Loucy (cell line): ENCODE measurements around the gene SMARCA1.
A peak's percentile ranks its signal among the peaks of the same experiment; 100 is the strongest.

ENCODE experiments used
- H2AFZ ChIP-seq: fragments of 200-600 bp; sonication (generic); 2 replicates; pipeline ENCODE4 v1.6.0; 2016; ENCODE audit warnings: antibody characterized with exemption, mild to moderate bottlenecking, low read length, moderate library complexity
- H3F3A ChIP-seq: fragments of 200-600 bp; 2 replicates; pipeline ENCODE4 v1.6.0; 2016; ENCODE audit warnings: antibody characterized with exemption, low read depth, mild to moderate bottlenecking
- H3K27me3 ChIP-seq: fragments of 200-600 bp; sonication (generic); 2 replicates; pipeline ENCODE4 v1.6.1; 2014; ENCODE audit warnings: low read length, mild to moderate bottlenecking; ENCODE audit not compliant: insufficient read depth, poor library complexity, severe bottlenecking
- H3K36me3 ChIP-seq: fragments of 200-600 bp; sonication (generic); 2 replicates; pipeline ENCODE4 v1.6.1; 2016; ENCODE audit warnings: low read length; ENCODE audit not compliant: insufficient read depth
- H3K4me1 ChIP-seq: fragments of 200-600 bp; sonication (generic); 2 replicates; pipeline ENCODE4 v1.5.1; 2014; ENCODE audit warnings: low read length, mild to moderate bottlenecking; ENCODE audit not compliant: insufficient read depth, poor library complexity, severe bottlenecking
- H3K4me2 ChIP-seq: fragments of 200-600 bp; sonication (generic); 2 replicates; pipeline ENCODE4 v1.6.0; 2014; ENCODE audit warnings: antibody characterized with exemption, low read length, low read depth, mild to moderate bottlenecking; ENCODE audit not compliant: poor library complexity, severe bottlenecking
- H3K4me3 ChIP-seq: fragments of 200-600 bp; sonication (generic); 2 replicates; pipeline ENCODE4 v1.5.1; 2014; ENCODE audit warnings: low read length, mild to moderate bottlenecking, mixed read lengths; ENCODE audit not compliant: poor library complexity, severe bottlenecking
- H3K79me2 ChIP-seq: fragments of 200-600 bp; sonication (generic); 2 replicates; pipeline ENCODE4 v1.6.1; 2014; ENCODE audit warnings: low read length; ENCODE audit not compliant: insufficient read depth
- H3K9ac ChIP-seq: fragments of 200-600 bp; sonication (generic); 2 replicates; pipeline ENCODE4 v1.6.0; 2014; ENCODE audit warnings: mild to moderate bottlenecking, low read depth, low read length, moderate library complexity; ENCODE audit not compliant: poor library complexity, severe bottlenecking
- H3K9me2 ChIP-seq: fragments of 200-600 bp; sonication (generic); replicated peaks from 2 replicates; pipeline ENCODE4 v1.6.1; 2016; ENCODE audit warnings: low read depth, low read length, mixed read lengths
- H3K9me3 ChIP-seq: fragments of 200-600 bp; sonication (generic); 2 replicates; pipeline ENCODE4 v1.6.1; 2014; ENCODE audit warnings: mild to moderate bottlenecking, antibody characterized with exemption, low read length, low read depth; ENCODE audit not compliant: insufficient read depth
- H4K20me1 ChIP-seq: fragments of 200-600 bp; sonication (generic); 2 replicates; pipeline ENCODE4 v1.6.0; 2014; ENCODE audit warnings: antibody characterized with exemption, low read length, mild to moderate bottlenecking; ENCODE audit not compliant: insufficient read depth, poor library complexity, severe bottlenecking
- EZH2phosphoT487 ChIP-seq: fragments of 200-600 bp; IDR thresholded peaks from 2 replicates; pipeline ENCODE4 v1.6.1; 2018; ENCODE audit warnings: antibody characterized with exemption, mild to moderate bottlenecking, moderate library complexity, borderline replicate concordance
- TF ChIP-seq, protein P1 (sequence below): fragments of 200-600 bp; sonication (generic); conservative IDR thresholded peaks from 2 replicates; pipeline ENCODE4 v1.5.1; 2014; ENCODE audit warnings: mild to moderate bottlenecking, antibody characterized with exemption, low read length

The SMARCA1 gene

DNA sequence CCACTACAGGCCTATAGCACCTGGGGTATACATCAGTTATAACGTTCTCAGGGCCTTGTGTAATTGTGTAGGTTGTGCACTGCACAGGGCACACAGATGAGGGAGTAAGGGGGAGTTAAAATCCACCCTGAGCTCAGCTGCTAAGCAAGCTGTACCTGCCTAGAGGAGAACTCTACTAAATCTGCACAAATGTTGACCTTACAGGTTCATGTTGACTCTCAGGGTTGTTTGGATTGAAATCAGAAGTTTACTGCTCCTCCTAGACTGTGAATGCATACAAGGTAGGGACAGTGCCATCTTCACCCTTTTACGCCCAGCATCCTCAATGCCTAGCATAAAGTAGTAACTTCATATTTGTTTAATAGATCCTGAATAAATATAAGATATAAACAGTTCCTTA is 89.8 kb downstream of the SMARCA1 start:
- Histone ChIP-seq H3K27me3 (no peaks in the 10 kb centered on the region), H3K9ac (no peak overlapping the region), H3K4me1 (no peaks in the 10 kb centered on the region), H3K9me2 (no peaks in the 10 kb centered on the region), H3K9me3 (no peaks in the 10 kb centered on the region), H4K20me1 (no peaks in the 10 kb centered on the region), H3K36me3 (no peaks in the 10 kb centered on the region), H3K79me2 (no peaks in the 10 kb centered on the region), H3F3A (no peaks in the 10 kb centered on the region), H3K4me2 (no peak overlapping the region), H2AFZ (no peak overlapping the region), H3K4me3 (no peak overlapping the region)
- no peak for TF ChIP-seq EZH2phosphoT487
- TF ChIP-seq, protein P1, sequence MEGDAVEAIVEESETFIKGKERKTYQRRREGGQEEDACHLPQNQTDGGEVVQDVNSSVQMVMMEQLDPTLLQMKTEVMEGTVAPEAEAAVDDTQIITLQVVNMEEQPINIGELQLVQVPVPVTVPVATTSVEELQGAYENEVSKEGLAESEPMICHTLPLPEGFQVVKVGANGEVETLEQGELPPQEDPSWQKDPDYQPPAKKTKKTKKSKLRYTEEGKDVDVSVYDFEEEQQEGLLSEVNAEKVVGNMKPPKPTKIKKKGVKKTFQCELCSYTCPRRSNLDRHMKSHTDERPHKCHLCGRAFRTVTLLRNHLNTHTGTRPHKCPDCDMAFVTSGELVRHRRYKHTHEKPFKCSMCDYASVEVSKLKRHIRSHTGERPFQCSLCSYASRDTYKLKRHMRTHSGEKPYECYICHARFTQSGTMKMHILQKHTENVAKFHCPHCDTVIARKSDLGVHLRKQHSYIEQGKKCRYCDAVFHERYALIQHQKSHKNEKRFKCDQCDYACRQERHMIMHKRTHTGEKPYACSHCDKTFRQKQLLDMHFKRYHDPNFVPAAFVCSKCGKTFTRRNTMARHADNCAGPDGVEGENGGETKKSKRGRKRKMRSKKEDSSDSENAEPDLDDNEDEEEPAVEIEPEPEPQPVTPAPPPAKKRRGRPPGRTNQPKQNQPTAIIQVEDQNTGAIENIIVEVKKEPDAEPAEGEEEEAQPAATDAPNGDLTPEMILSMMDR: no peak

DNA sequence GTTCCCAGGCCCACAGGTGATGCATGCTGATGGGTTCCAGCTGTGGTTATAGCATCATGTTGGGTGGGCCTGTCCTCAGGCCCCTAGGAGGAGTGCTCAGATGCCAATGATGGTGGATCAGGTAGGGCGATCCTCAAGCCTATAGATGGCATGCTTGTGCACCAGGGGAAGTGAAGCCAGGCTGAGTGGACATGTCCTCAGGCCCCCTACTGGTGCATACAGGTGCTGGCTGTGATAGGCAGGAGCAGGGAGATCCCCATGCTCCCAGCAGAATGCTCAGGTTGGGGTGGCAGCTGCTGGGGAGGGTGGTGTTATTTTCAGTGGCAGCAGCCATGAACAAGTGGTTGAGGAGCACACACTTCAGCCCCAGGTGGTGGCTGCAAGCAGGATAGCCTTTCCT is 96.0 kb downstream of the SMARCA1 start:
- H3K9me3 ChIP-seq: no peaks in the 10 kb centered on the region
- H3K79me2 ChIP-seq: no peaks in the 10 kb centered on the region
- no peak overlapping the region for H2AFZ ChIP-seq
- no peak overlapping the region for H3K9ac ChIP-seq
- no peak overlapping the region for H3K4me3 ChIP-seq
- peaks cover 4% of the 10 kb centered on the region for H3K4me1 ChIP-seq
- no peaks in the 10 kb centered on the region for H3K9me2 ChIP-seq
- H4K20me1 ChIP-seq: no peaks in the 10 kb centered on the region
- H3F3A ChIP-seq: no peaks in the 10 kb centered on the region
- H3K36me3 ChIP-seq: no peaks in the 10 kb centered on the region
- TF ChIP-seq EZH2phosphoT487: no peak
- TF ChIP-seq, protein P1: peak; percentile 58
- H3K27me3 ChIP-seq: no peaks in the 10 kb centered on the region
- no peak overlapping the region for H3K4me2 ChIP-seq

DNA sequence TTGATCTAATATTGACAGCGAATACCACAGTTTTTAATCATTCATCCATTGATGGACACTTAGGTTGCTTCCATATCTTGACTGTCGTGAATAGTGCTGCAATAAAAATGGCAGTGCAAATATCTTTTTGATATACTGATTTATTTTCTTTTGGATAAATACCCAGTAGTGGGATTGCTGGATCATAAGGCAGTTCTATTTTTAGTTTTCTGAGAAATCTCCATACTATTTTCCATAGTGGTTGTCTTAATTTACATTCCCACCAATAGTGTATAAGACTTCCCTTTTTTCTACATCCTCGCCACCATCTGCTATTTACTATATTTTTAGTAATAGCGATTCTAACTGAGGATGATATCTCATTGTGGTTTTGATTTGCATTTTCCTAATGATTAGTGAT is 100.1 kb downstream of the SMARCA1 start:
- no peaks in the 10 kb centered on the region for H3K36me3 ChIP-seq
- no peaks in the 10 kb centered on the region for H3K9me3 ChIP-seq
- no peaks in the 10 kb centered on the region for H3K79me2 ChIP-seq
- TF ChIP-seq EZH2phosphoT487: no peak
- TF ChIP-seq, protein P1: no peak
- no peaks in the 10 kb centered on the region for H4K20me1 ChIP-seq
- H3K4me3 ChIP-seq: no peak overlapping the region
- H3K27me3 ChIP-seq: no peaks in the 10 kb centered on the region
- H3K9me2 ChIP-seq: no peaks in the 10 kb centered on the region
- no peak overlapping the region for H3K4me2 ChIP-seq
- no peak overlapping the region for H3K9ac ChIP-seq
- H2AFZ ChIP-seq: no peak overlapping the region
- H3F3A ChIP-seq: no peaks in the 10 kb centered on the region
- peaks cover 4% of the 10 kb centered on the region for H3K4me1 ChIP-seq
